Astrocyte (in vitro differentiated cells and primary cell): ENCODE measurements around the gene ABCC11. TPM values are rescaled to one million over a fixed set of nuclear protein-coding genes. Genes with fewer than 3 reads are reported as not detected.

Source experiments
- DNase-seq: peaks from one replicate; pipeline ENCODE4 v3.0.0-alpha.2; 2010; ENCODE audit warnings: low read depth
- FAIRE-seq: peaks from 2 replicates; lab custom pipeline; 2011; peaks lifted over from hg19 to GRCh38; lab: Jason Lieb, UNC
- H2AFZ ChIP-seq: 2 replicates; pipeline ENCODE4 v1.6.0; 2012; ENCODE audit warnings: low read depth, low read length, inconsistent platforms
- H3K27ac ChIP-seq: 2 replicates; pipeline ENCODE4 v1.5.1; 2011; ENCODE audit warnings: low read depth, low read length, inconsistent platforms
- H3K27me3 ChIP-seq: 2 replicates; pipeline ENCODE4 v1.6.0; 2011; ENCODE audit warnings: low read length, inconsistent platforms; ENCODE audit not compliant: insufficient read depth
- H3K36me3 ChIP-seq: 2 replicates; pipeline ENCODE4 v1.5.1; 2011; ENCODE audit warnings: low read length, inconsistent platforms; ENCODE audit not compliant: insufficient read depth
- H3K4me1 ChIP-seq: 2 replicates; pipeline ENCODE4 v1.5.1; 2011; ENCODE audit warnings: low read length, inconsistent platforms; ENCODE audit not compliant: insufficient read depth
- H3K4me2 ChIP-seq: 2 replicates; pipeline ENCODE4 v1.6.0; 2012; ENCODE audit warnings: low read length, inconsistent platforms
- H3K4me3 ChIP-seq: 2 replicates; pipeline ENCODE4 v1.5.1; 2011; ENCODE audit warnings: low read depth, mild to moderate bottlenecking, low read length, inconsistent platforms; ENCODE audit not compliant: insufficient read depth
- H3K79me2 ChIP-seq: 2 replicates; pipeline ENCODE4 v1.6.0; 2012; ENCODE audit warnings: mild to moderate bottlenecking, low read length, inconsistent platforms; ENCODE audit not compliant: insufficient read depth
- H3K9ac ChIP-seq: 2 replicates; pipeline ENCODE4 v1.6.0; 2012; ENCODE audit warnings: mild to moderate bottlenecking, low read length, inconsistent platforms
- H3K9me3 ChIP-seq: 2 replicates; pipeline ENCODE4 v1.5.1; 2012; ENCODE audit warnings: low read depth, mild to moderate bottlenecking, low read length, inconsistent platforms; ENCODE audit not compliant: insufficient read depth
- H4K20me1 ChIP-seq: 2 replicates; pipeline ENCODE4 v1.6.0; 2012; ENCODE audit warnings: low read length, inconsistent platforms; ENCODE audit not compliant: insufficient read depth
- H3K27ac Mint-ChIP-seq: one replicate; pipeline ENCODE4 v1.8.0; 2021; ENCODE audit warnings: mild to moderate bottlenecking, mixed read lengths; ENCODE audit not compliant: unreplicated experiment
- H3K27me3 Mint-ChIP-seq: one replicate; pipeline ENCODE4 v1.8.0; 2021; ENCODE audit warnings: low read depth, mixed read lengths; ENCODE audit not compliant: unreplicated experiment
- H3K36me3 Mint-ChIP-seq: one replicate; pipeline ENCODE4 v1.8.0; 2021; ENCODE audit warnings: low read depth, mixed read lengths; ENCODE audit not compliant: unreplicated experiment
- H3K4me1 Mint-ChIP-seq: one replicate; pipeline ENCODE4 v1.8.0; 2021; ENCODE audit warnings: low read depth, mixed read lengths; ENCODE audit not compliant: unreplicated experiment
- H3K4me3 Mint-ChIP-seq: one replicate; pipeline ENCODE4 v1.8.0; 2021; ENCODE audit warnings: mild to moderate bottlenecking, moderate library complexity, mixed read lengths; ENCODE audit not compliant: unreplicated experiment
- H3K9me3 Mint-ChIP-seq: one replicate; pipeline ENCODE4 v1.8.0; 2021; ENCODE audit warnings: mild to moderate bottlenecking, mixed read lengths; ENCODE audit not compliant: unreplicated experiment
- EZH2 ChIP-seq: IDR thresholded peaks from 2 replicates; pipeline ENCODE4 v1.6.1; 2012; ENCODE audit warnings: mild to moderate bottlenecking, low read length, inconsistent platforms; ENCODE audit not compliant: insufficient read depth
- total RNA-seq: library from RNA; stranded (reverse); gene quantifications from 2 replicates; pipeline ENCODE4 v1.2.1, GENCODE V29; 2021
- TF ChIP-seq, protein P1 (sequence below): IDR thresholded peaks from 2 replicates; pipeline ENCODE4 v1.5.1; 2011; ENCODE audit warnings: low read depth, mild to moderate bottlenecking, inconsistent platforms, low read length, moderate library complexity; ENCODE audit not compliant: insufficient read depth

The ABCC11 gene
- total RNA-seq, 1 donor from 2014 or later: 0.32 TPM

GRCh38 chr16:48150707-48151106 lies 96.6 kb downstream of the ABCC11 start:
- no peaks in the 10 kb centered on the region for H3K79me2 ChIP-seq
- Mint-ChIP-seq H3K27me3 (peaks cover 12% of the 10 kb centered on the region), H3K4me3 (no peak overlapping the region), H3K27ac (no peak overlapping the region), H3K9me3 (no peaks in the 10 kb centered on the region), H3K4me1 (no peaks in the 10 kb centered on the region), H3K36me3 (peaks cover 3% of the 10 kb centered on the region)
- H3K4me1 ChIP-seq: no peaks in the 10 kb centered on the region
- H3K27me3 ChIP-seq: no peaks in the 10 kb centered on the region
- no peak overlapping the region for H2AFZ ChIP-seq
- no peak for FAIRE-seq
- H3K9me3 ChIP-seq: no peaks in the 10 kb centered on the region
- DNase-seq: no peak
- H3K36me3 ChIP-seq: no peaks in the 10 kb centered on the region
- H4K20me1 ChIP-seq: no peaks in the 10 kb centered on the region
- TF ChIP-seq EZH2: no peak
- TF ChIP-seq, protein P1, sequence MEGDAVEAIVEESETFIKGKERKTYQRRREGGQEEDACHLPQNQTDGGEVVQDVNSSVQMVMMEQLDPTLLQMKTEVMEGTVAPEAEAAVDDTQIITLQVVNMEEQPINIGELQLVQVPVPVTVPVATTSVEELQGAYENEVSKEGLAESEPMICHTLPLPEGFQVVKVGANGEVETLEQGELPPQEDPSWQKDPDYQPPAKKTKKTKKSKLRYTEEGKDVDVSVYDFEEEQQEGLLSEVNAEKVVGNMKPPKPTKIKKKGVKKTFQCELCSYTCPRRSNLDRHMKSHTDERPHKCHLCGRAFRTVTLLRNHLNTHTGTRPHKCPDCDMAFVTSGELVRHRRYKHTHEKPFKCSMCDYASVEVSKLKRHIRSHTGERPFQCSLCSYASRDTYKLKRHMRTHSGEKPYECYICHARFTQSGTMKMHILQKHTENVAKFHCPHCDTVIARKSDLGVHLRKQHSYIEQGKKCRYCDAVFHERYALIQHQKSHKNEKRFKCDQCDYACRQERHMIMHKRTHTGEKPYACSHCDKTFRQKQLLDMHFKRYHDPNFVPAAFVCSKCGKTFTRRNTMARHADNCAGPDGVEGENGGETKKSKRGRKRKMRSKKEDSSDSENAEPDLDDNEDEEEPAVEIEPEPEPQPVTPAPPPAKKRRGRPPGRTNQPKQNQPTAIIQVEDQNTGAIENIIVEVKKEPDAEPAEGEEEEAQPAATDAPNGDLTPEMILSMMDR: no peak
- no peak overlapping the region for H3K27ac ChIP-seq
- H3K9ac ChIP-seq: no peak overlapping the region
- no peak overlapping the region for H3K4me2 ChIP-seq
- H3K4me3 ChIP-seq: no peak overlapping the region

DNA sequence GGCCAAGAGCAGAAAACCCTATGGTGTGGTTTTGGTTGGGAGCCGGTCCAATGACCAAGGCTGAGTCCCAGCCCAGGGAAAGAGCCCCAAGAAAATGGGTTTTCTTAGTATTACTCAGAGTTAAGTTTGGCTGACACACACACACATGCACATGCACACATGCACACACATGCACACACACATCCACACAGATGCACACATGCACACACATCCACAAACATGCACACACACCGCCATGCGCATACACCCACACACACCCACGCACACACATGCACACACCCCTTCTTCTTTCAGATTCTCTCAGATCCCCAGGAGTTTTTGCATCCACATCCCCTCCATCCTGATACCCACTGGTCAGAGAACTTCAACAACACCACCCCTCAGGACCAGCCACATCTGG lies 100.6 kb downstream of the ABCC11 start:
- H3K9me3 Mint-ChIP-seq: no peaks in the 10 kb centered on the region
- Histone ChIP-seq H3K4me1 (peaks cover 4% of the 10 kb centered on the region), H3K79me2 (no peaks in the 10 kb centered on the region), H3K4me2 (no peak overlapping the region), H2AFZ (no peak overlapping the region), H3K9ac (no peak overlapping the region), H3K9me3 (no peaks in the 10 kb centered on the region), H3K36me3 (no peaks in the 10 kb centered on the region), H3K27me3 (no peaks in the 10 kb centered on the region), H3K27ac (no peak overlapping the region), H3K4me3 (no peak overlapping the region), H4K20me1 (no peaks in the 10 kb centered on the region)
- H3K27me3 Mint-ChIP-seq: peaks cover 22% of the 10 kb centered on the region
- H3K36me3 Mint-ChIP-seq: peaks cover 3% of the 10 kb centered on the region
- no peak for TF ChIP-seq EZH2
- TF ChIP-seq, protein P1: no peak
- H3K4me3 Mint-ChIP-seq: no peak overlapping the region
- FAIRE-seq (no peak), DNase-seq (no peak)
- no peak overlapping the region for H3K27ac Mint-ChIP-seq
- H3K4me1 Mint-ChIP-seq: no peaks in the 10 kb centered on the region

GRCh38 chr16:48146131-48146530 lies 101.2 kb downstream of the ABCC11 start:
- DNase-seq: no peak
- H2AFZ ChIP-seq: no peak overlapping the region
- no peak for FAIRE-seq
- Mint-ChIP-seq H3K4me3 (no peak overlapping the region), H3K4me1 (no peaks in the 10 kb centered on the region), H3K27ac (no peak overlapping the region), H3K27me3 (peaks cover 25% of the 10 kb centered on the region), H3K9me3 (no peaks in the 10 kb centered on the region), H3K36me3 (peaks cover 3% of the 10 kb centered on the region)
- H3K79me2 ChIP-seq: no peaks in the 10 kb centered on the region
- no peak overlapping the region for H3K9ac ChIP-seq
- H3K36me3 ChIP-seq: no peaks in the 10 kb centered on the region
- H3K27ac ChIP-seq: no peak overlapping the region
- no peaks in the 10 kb centered on the region for H3K9me3 ChIP-seq
- H3K27me3 ChIP-seq: no peaks in the 10 kb centered on the region
- no peak overlapping the region for H3K4me2 ChIP-seq
- no peaks in the 10 kb centered on the region for H4K20me1 ChIP-seq
- TF ChIP-seq EZH2: no peak
- TF ChIP-seq, protein P1: no peak
- no peak overlapping the region for H3K4me3 ChIP-seq
- H3K4me1 ChIP-seq: peaks cover 4% of the 10 kb centered on the region
